HCEC 1CT (cell line): ENCODE results near the gene SLC37A1.

Experiments used
- DNase-seq: peaks from one replicate; pipeline ENCODE4 v3.0.0-alpha.2; 2017

Gene SLC37A1

GRCh38 chr21:42547001-42547905 is 33.6 kb downstream of the SLC37A1 start:
- DNase-seq, result no peak

GRCh38 chr21:42547906-42548365 is 34.3 kb downstream of the SLC37A1 start:
- no peak for DNase-seq

- DNase-seq, result no peak
Observed at GRCh38 chr21:42548687-42549406, 35.2 kb downstream of the SLC37A1 start.

- DNase-seq, result no peak
Observed at GRCh38 chr21:42550817-42551216, 37.2 kb downstream of the SLC37A1 start.

- no peak for DNase-seq
Observed at GRCh38 chr21:42552407-42553336, 39.0 kb downstream of the SLC37A1 start.

- DNase-seq, result no peak
Observed at GRCh38 chr21:42553435-42553834, 39.8 kb downstream of the SLC37A1 start.

GRCh38 chr21:42554251-42554961 is 40.8 kb downstream of the SLC37A1 start:
- DNase-seq, result no peak

GRCh38 chr21:42555756-42556438 is 42.2 kb downstream of the SLC37A1 start:
- no peak for DNase-seq

- no peak for DNase-seq
Observed at GRCh38 chr21:42556476-42556875, 42.8 kb downstream of the SLC37A1 start.

- no peak for DNase-seq
Observed at GRCh38 chr21:42556960-42557359, 43.3 kb downstream of the SLC37A1 start.

- DNase-seq, result no peak
Observed at GRCh38 chr21:42557420-42557819, 43.8 kb downstream of the SLC37A1 start.

GRCh38 chr21:42558368-42558767 is 44.7 kb downstream of the SLC37A1 start:
- DNase-seq, result no peak

- DNase-seq, result no peak
Observed at GRCh38 chr21:42558846-42559245, 45.2 kb downstream of the SLC37A1 start.

- DNase-seq, result no peak
Observed at GRCh38 chr21:42559326-42559725, 45.7 kb downstream of the SLC37A1 start.

GRCh38 chr21:42560517-42561179 is 47.0 kb downstream of the SLC37A1 start:
- no peak for DNase-seq

- DNase-seq, result no peak
Observed at GRCh38 chr21:42561762-42562650, 48.4 kb downstream of the SLC37A1 start.

- no peak for DNase-seq
Observed at GRCh38 chr21:42562816-42563215, 49.2 kb downstream of the SLC37A1 start.

GRCh38 chr21:42563261-42563660 is 49.6 kb downstream of the SLC37A1 start:
- DNase-seq, result no peak

GRCh38 chr21:42563686-42564085 is 50.0 kb downstream of the SLC37A1 start:
- DNase-seq, result no peak

GRCh38 chr21:42564561-42564971 is 50.9 kb downstream of the SLC37A1 start:
- no peak for DNase-seq
